WTC11 (cell line): ENCODE data around the gene FGD3. TPM values are rescaled to one million over a fixed set of nuclear protein-coding genes. Genes with fewer than 3 reads are reported as not detected.

Experiments used
- ATAC-seq: fragments of 200-7000 bp; cut with Tn5 transposase; 2 replicates; pipeline ENCODE4 v1.10.0; 2021; ENCODE audit warnings: mild to moderate bottlenecking, moderate library complexity
- CTCF ChIA-PET: fragments of 300-600 bp; sonication (Branson Sonifier 250); formaldehyde crosslinking; loops from one replicate; lab custom pipeline; 2021; ENCODE audit warnings: antibody characterized with exemption; lab: Charles Lee
- POLR2A ChIA-PET: fragments of 350-600 bp; sonication (Branson Sonifier 250); formaldehyde crosslinking; loops from one replicate; lab custom pipeline; 2021; ENCODE audit warnings: antibody characterized with exemption; lab: Charles Lee
- DNase-seq: peaks from one replicate; pipeline ENCODE4 v3.0.0; 2021; ENCODE audit warnings: low spot score
- H3K27ac Mint-ChIP-seq: 2 replicates; pipeline ENCODE4 v1.8.0; 2021; ENCODE audit warnings: mixed read lengths
- H3K27me3 Mint-ChIP-seq: 2 replicates; pipeline ENCODE4 v1.8.0; 2021; ENCODE audit warnings: low read depth, mild to moderate bottlenecking, moderate library complexity, mixed read lengths
- H3K36me3 Mint-ChIP-seq: 2 replicates; pipeline ENCODE4 v1.8.0; 2021; ENCODE audit warnings: mixed read lengths
- H3K4me1 Mint-ChIP-seq: 2 replicates; pipeline ENCODE4 v1.8.0; 2022; ENCODE audit warnings: mixed read lengths
- H3K4me3 Mint-ChIP-seq: 2 replicates; pipeline ENCODE4 v1.8.0; 2021; ENCODE audit warnings: mild to moderate bottlenecking, moderate library complexity, mixed read lengths
- H3K9me3 Mint-ChIP-seq: 2 replicates; pipeline ENCODE4 v1.8.0; 2021; ENCODE audit warnings: mixed read lengths
- ELF4 ChIP-seq: sonication (generic); formaldehyde crosslinking; IDR thresholded peaks from 2 replicates; pipeline ENCODE4 v1.8.1; 2022; ENCODE audit warnings: low read depth, mild to moderate bottlenecking, moderate library complexity, missing genetic modification reagents
- ETV6 ChIP-seq: sonication (generic); formaldehyde crosslinking; IDR thresholded peaks from 2 replicates; pipeline ENCODE4 v1.8.1; 2022; ENCODE audit warnings: mild to moderate bottlenecking, missing genetic modification reagents
- FOXJ3 ChIP-seq: sonication (generic); formaldehyde crosslinking; IDR thresholded peaks from 2 replicates; pipeline ENCODE4 v1.9.0; 2021; ENCODE audit warnings: missing genetic modification reagents, mild to moderate bottlenecking, borderline replicate concordance
- FOXK1 ChIP-seq: sonication (generic); formaldehyde crosslinking; IDR thresholded peaks from 2 replicates; pipeline ENCODE4 v1.8.0; 2022; ENCODE audit warnings: mild to moderate bottlenecking, moderate library complexity, missing genetic modification reagents
- FOXP1 ChIP-seq: sonication (generic); formaldehyde crosslinking; IDR thresholded peaks from 2 replicates; pipeline ENCODE4 v1.8.0; 2022; ENCODE audit warnings: missing genetic modification reagents, mild to moderate bottlenecking, moderate library complexity, borderline replicate concordance
- GRHL2 ChIP-seq: fragments of 250-450 bp; sonication (Bioruptor Pico); IDR thresholded peaks from 2 replicates; pipeline ENCODE4 v1.8.0; 2022; ENCODE audit warnings: mild to moderate bottlenecking, moderate library complexity; ENCODE audit not compliant: insufficient replicate concordance, severe bottlenecking
- GTF2I ChIP-seq: fragments of 250-450 bp; sonication (Bioruptor Pico); conservative IDR thresholded peaks from 2 replicates; pipeline ENCODE4 v1.4.0; 2021; ENCODE audit warnings: mild to moderate bottlenecking
- JUN ChIP-seq: sonication (generic); formaldehyde crosslinking; IDR thresholded peaks from 2 replicates; pipeline ENCODE4 v1.8.0; 2023; ENCODE audit warnings: mild to moderate bottlenecking, missing genetic modification reagents
- MXD4 ChIP-seq: fragments of 250-450 bp; sonication (Bioruptor Pico); IDR thresholded peaks from 2 replicates; pipeline ENCODE4 v1.8.0; 2021; ENCODE audit warnings: mild to moderate bottlenecking, moderate library complexity, borderline replicate concordance
- NFATC4 ChIP-seq: fragments of 250-450 bp; sonication (Bioruptor Pico); IDR thresholded peaks from 2 replicates; pipeline ENCODE4 v1.9.0; 2021; ENCODE audit warnings: mild to moderate bottlenecking
- OVOL2 ChIP-seq: fragments of 250-450 bp; sonication (Bioruptor Pico); IDR thresholded peaks from 2 replicates; pipeline ENCODE4 v1.9.0; 2021; ENCODE audit warnings: mild to moderate bottlenecking, borderline replicate concordance
- RELA ChIP-seq: sonication (generic); formaldehyde crosslinking; IDR thresholded peaks from 2 replicates; pipeline ENCODE4 v1.8.1; 2022; ENCODE audit warnings: missing genetic modification reagents, mild to moderate bottlenecking, borderline replicate concordance
- SOX15 ChIP-seq: fragments of 250-450 bp; sonication (Bioruptor Pico); IDR thresholded peaks from 2 replicates; pipeline ENCODE4 v1.9.0; 2021; ENCODE audit warnings: mild to moderate bottlenecking
- TP53 ChIP-seq: sonication (generic); formaldehyde crosslinking; IDR thresholded peaks from 2 replicates; pipeline ENCODE4 v1.8.1; 2023; ENCODE audit warnings: mild to moderate bottlenecking, missing genetic modification reagents
- ZNF121 ChIP-seq: sonication (generic); formaldehyde crosslinking; IDR thresholded peaks from 2 replicates; pipeline ENCODE4 v1.8.0; 2023; ENCODE audit warnings: missing genetic modification reagents
- ZNF232 ChIP-seq: sonication (generic); formaldehyde crosslinking; IDR thresholded peaks from 2 replicates; pipeline ENCODE4 v1.8.0; 2022; ENCODE audit warnings: mild to moderate bottlenecking, missing genetic modification reagents
- ZNF396 ChIP-seq: fragments of 250-450 bp; sonication (Bioruptor Pico); IDR thresholded peaks from 2 replicates; pipeline ENCODE4 v1.8.0; 2021; ENCODE audit warnings: mild to moderate bottlenecking, moderate library complexity, borderline replicate concordance
- ZNF416 ChIP-seq: fragments of 250-450 bp; sonication (Bioruptor Pico); IDR thresholded peaks from 2 replicates; pipeline ENCODE4 v1.9.0; 2021; ENCODE audit warnings: mild to moderate bottlenecking, inconsistent platforms
- ZNF423 ChIP-seq: fragments of 250-450 bp; sonication (Bioruptor Pico); IDR thresholded peaks from 2 replicates; pipeline ENCODE4 v2.1.2; 2022; ENCODE audit warnings: mild to moderate bottlenecking, moderate library complexity
- ZNF671 ChIP-seq: fragments of 250-450 bp; sonication (Bioruptor Pico); IDR thresholded peaks from 2 replicates; pipeline ENCODE4 v1.8.0; 2021; ENCODE audit warnings: mild to moderate bottlenecking
- total RNA-seq: library from RNA; stranded (reverse); gene quantifications from 3 replicates; pipeline ENCODE4 v1.2.3, GENCODE V29; 2021
- TF ChIP-seq, protein P1 (sequence below): sonication (generic); formaldehyde crosslinking; IDR thresholded peaks from 2 replicates; pipeline ENCODE4 v1.8.0; 2022; ENCODE audit warnings: mild to moderate bottlenecking, missing genetic modification reagents
- TF ChIP-seq, protein P2 (sequence below): sonication (generic); formaldehyde crosslinking; IDR thresholded peaks from 2 replicates; pipeline ENCODE4 v1.8.1; 2022; ENCODE audit warnings: low read depth, missing genetic modification reagents, borderline replicate concordance
- TF ChIP-seq, protein P3 (sequence below): sonication (generic); formaldehyde crosslinking; IDR thresholded peaks from 2 replicates; pipeline ENCODE4 v1.8.1; 2022; ENCODE audit warnings: low read depth, mild to moderate bottlenecking, moderate library complexity, missing genetic modification reagents, borderline replicate concordance
- TF ChIP-seq, protein P4 (sequence below): sonication (generic); formaldehyde crosslinking; IDR thresholded peaks from 2 replicates; pipeline ENCODE4 v1.8.1; 2023; ENCODE audit warnings: mild to moderate bottlenecking, missing genetic modification reagents
- TF ChIP-seq, protein P5 (sequence below): sonication (generic); formaldehyde crosslinking; IDR thresholded peaks from 2 replicates; pipeline ENCODE4 v1.8.0; 2022; ENCODE audit warnings: mild to moderate bottlenecking, missing genetic modification reagents
- TF ChIP-seq, protein P6 (sequence below): sonication (generic); formaldehyde crosslinking; IDR thresholded peaks from 2 replicates; pipeline ENCODE4 v1.8.1; 2022; ENCODE audit warnings: mild to moderate bottlenecking, moderate library complexity, missing genetic modification reagents
- TF ChIP-seq, protein P7 (sequence below): fragments of 250-450 bp; sonication (Bioruptor Pico); IDR thresholded peaks from 2 replicates; pipeline ENCODE4 v2.1.2; 2022; ENCODE audit warnings: mild to moderate bottlenecking, moderate library complexity
- TF ChIP-seq, protein P8 (sequence below): sonication (generic); formaldehyde crosslinking; IDR thresholded peaks from 2 replicates; pipeline ENCODE4 v1.8.1; 2022; ENCODE audit warnings: missing genetic modification reagents, borderline replicate concordance

Gene FGD3
- total RNA-seq, 1 experiment from 2014 or later, result 1.9 TPM

DNA sequence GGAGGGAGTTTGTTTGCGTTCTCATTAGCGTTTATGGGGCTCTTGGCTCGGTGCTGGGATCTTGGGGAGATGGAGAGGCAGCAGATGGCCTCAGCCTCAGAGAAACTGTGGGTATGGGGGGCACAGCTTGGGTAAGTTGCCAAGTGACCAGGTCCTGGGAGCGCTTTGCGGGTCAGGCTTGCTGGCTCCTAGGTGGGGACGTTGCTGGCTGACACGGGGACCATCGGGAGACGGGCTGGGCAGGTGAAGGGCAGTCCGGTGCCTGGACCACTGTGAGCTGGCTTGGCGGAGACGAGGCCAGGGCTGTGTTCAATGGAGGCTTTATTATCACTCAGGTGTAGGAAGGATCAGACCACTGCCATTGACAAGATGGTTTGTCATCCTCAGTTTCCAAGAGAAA is 30.0 kb downstream of the FGD3 start:
- TF ChIP-seq NFATC4 (no peak), ZNF396 (CRISPR knock-in tag) (no peak), ZNF671 (CRISPR knock-in tag) (no peak), FOXK1 (CRISPR knock-in tag) (no peak), ETV6 (no peak), ZNF232 (CRISPR knock-in tag) (no peak), SOX15 (CRISPR knock-in tag) (no peak), TP53 (CRISPR knock-in tag) (no peak)
- TF ChIP-seq, protein P1, sequence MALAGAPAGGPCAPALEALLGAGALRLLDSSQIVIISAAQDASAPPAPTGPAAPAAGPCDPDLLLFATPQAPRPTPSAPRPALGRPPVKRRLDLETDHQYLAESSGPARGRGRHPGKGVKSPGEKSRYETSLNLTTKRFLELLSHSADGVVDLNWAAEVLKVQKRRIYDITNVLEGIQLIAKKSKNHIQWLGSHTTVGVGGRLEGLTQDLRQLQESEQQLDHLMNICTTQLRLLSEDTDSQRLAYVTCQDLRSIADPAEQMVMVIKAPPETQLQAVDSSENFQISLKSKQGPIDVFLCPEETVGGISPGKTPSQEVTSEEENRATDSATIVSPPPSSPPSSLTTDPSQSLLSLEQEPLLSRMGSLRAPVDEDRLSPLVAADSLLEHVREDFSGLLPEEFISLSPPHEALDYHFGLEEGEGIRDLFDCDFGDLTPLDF (CRISPR knock-in tag), result no peak
- TF ChIP-seq, protein P2, sequence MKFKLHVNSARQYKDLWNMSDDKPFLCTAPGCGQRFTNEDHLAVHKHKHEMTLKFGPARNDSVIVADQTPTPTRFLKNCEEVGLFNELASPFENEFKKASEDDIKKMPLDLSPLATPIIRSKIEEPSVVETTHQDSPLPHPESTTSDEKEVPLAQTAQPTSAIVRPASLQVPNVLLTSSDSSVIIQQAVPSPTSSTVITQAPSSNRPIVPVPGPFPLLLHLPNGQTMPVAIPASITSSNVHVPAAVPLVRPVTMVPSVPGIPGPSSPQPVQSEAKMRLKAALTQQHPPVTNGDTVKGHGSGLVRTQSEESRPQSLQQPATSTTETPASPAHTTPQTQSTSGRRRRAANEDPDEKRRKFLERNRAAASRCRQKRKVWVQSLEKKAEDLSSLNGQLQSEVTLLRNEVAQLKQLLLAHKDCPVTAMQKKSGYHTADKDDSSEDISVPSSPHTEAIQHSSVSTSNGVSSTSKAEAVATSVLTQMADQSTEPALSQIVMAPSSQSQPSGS (CRISPR knock-in tag), result no peak
- TF ChIP-seq, all 79 proteins: peak for 0
- CTCF ChIA-PET, result no interaction called here
- H3K9me3 Mint-ChIP-seq, result peaks cover 27% of the 10 kb centered on the region
- H3K27me3 Mint-ChIP-seq, result no peaks in the 10 kb centered on the region
- no peak overlapping the region for H3K27ac Mint-ChIP-seq
- no peak overlapping the region for H3K4me3 Mint-ChIP-seq
- H3K36me3 Mint-ChIP-seq, result peaks cover 20% of the 10 kb centered on the region
- ATAC-seq (no peak), DNase-seq (no peak)
- POLR2A ChIA-PET, result no interaction called here
- peaks cover 48% of the 10 kb centered on the region for H3K4me1 Mint-ChIP-seq

DNA sequence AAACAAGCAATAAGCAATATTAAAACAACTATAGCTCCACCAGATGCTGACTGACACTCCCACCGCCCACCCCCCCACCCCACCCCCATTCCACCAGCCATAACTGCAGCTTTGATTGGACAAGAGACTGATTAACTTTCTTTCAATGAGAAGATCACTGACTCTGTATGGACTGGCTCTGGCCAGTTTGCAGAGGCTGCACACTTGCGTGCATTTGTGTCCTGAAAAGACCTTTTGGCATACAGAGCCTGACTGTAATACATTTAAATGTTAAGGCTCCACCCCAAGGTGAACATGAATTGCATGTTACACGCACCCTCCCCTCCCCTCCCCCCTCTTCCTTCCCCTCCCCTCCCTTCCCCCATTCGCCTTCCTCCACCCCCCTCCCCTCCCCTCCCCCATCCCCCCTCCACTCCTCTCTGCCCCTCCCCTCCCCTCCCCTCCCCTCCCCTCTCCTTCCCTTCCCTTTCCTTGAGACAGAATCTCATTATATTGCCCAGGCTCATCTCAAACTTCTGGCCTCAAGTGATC is 31.1 kb downstream of the FGD3 start:
- ATAC-seq, result no peak
- CTCF ChIA-PET, result interaction anchor here (0.6 to 1.2 kb wide), 3 partner anchors 8 to 327 kb away, joined by 3 read pairs; no protein-coding TSS in a partner anchor

More for the DNA sequence above, 31.1 kb downstream of the FGD3 start:
- Mint-ChIP-seq H3K27me3 (no peaks in the 10 kb centered on the region), H3K36me3 (peaks cover 31% of the 10 kb centered on the region), H3K9me3 (peaks cover 31% of the 10 kb centered on the region), H3K4me3 (no peak overlapping the region), H3K27ac (no peak overlapping the region), H3K4me1 (peaks cover 40% of the 10 kb centered on the region)
- TF ChIP-seq ZNF423, result no peak
- TF ChIP-seq, protein P3, sequence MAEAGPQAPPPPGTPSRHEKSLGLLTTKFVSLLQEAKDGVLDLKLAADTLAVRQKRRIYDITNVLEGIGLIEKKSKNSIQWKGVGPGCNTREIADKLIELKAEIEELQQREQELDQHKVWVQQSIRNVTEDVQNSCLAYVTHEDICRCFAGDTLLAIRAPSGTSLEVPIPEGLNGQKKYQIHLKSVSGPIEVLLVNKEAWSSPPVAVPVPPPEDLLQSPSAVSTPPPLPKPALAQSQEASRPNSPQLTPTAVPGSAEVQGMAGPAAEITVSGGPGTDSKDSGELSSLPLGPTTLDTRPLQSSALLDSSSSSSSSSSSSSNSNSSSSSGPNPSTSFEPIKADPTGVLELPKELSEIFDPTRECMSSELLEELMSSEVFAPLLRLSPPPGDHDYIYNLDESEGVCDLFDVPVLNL (CRISPR knock-in tag), result no peak
- TF ChIP-seq ELF4 (CRISPR knock-in tag), result no peak
- TF ChIP-seq, protein P4, sequence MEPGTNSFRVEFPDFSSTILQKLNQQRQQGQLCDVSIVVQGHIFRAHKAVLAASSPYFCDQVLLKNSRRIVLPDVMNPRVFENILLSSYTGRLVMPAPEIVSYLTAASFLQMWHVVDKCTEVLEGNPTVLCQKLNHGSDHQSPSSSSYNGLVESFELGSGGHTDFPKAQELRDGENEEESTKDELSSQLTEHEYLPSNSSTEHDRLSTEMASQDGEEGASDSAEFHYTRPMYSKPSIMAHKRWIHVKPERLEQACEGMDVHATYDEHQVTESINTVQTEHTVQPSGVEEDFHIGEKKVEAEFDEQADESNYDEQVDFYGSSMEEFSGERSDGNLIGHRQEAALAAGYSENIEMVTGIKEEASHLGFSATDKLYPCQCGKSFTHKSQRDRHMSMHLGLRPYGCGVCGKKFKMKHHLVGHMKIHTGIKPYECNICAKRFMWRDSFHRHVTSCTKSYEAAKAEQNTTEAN (CRISPR knock-in tag), result no peak
- TF ChIP-seq, protein P5, sequence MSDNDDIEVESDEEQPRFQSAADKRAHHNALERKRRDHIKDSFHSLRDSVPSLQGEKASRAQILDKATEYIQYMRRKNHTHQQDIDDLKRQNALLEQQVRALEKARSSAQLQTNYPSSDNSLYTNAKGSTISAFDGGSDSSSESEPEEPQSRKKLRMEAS, result no peak
- TF ChIP-seq FOXJ3 (CRISPR knock-in tag), result no peak
- no peak for TF ChIP-seq GTF2I (CRISPR knock-in tag)
- TF ChIP-seq GRHL2 (CRISPR knock-in tag), result no peak
- TF ChIP-seq JUN (CRISPR knock-in tag), result no peak
- no peak for TF ChIP-seq OVOL2 (CRISPR knock-in tag)
- TF ChIP-seq, protein P6, sequence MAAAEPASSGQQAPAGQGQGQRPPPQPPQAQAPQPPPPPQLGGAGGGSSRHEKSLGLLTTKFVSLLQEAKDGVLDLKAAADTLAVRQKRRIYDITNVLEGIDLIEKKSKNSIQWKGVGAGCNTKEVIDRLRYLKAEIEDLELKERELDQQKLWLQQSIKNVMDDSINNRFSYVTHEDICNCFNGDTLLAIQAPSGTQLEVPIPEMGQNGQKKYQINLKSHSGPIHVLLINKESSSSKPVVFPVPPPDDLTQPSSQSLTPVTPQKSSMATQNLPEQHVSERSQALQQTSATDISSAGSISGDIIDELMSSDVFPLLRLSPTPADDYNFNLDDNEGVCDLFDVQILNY (CRISPR knock-in tag), result no peak
- TF ChIP-seq, protein P7, sequence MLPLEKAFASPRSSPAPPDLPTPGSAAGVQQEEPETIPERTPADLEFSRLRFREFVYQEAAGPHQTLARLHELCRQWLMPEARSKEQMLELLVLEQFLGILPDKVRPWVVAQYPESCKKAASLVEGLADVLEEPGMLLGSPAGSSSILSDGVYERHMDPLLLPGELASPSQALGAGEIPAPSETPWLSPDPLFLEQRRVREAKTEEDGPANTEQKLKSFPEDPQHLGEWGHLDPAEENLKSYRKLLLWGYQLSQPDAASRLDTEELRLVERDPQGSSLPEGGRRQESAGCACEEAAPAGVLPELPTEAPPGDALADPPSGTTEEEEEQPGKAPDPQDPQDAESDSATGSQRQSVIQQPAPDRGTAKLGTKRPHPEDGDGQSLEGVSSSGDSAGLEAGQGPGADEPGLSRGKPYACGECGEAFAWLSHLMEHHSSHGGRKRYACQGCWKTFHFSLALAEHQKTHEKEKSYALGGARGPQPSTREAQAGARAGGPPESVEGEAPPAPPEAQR (CRISPR knock-in tag), result no peak
- TF ChIP-seq, protein P8, sequence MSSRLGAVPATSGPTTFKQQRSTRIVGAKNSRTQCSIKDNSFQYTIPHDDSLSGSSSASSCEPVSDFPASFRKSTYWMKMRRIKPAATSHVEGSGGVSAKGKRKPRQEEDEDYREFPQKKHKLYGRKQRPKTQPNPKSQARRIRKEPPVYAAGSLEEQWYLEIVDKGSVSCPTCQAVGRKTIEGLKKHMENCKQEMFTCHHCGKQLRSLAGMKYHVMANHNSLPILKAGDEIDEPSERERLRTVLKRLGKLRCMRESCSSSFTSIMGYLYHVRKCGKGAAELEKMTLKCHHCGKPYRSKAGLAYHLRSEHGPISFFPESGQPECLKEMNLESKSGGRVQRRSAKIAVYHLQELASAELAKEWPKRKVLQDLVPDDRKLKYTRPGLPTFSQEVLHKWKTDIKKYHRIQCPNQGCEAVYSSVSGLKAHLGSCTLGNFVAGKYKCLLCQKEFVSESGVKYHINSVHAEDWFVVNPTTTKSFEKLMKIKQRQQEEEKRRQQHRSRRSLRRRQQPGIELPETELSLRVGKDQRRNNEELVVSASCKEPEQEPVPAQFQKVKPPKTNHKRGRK (CRISPR knock-in tag), result no peak
- no peak for TF ChIP-seq MXD4 (CRISPR knock-in tag)
- TF ChIP-seq ZNF416 (CRISPR knock-in tag), result no peak
- no peak for TF ChIP-seq RELA (CRISPR knock-in tag)
- TF ChIP-seq FOXP1 (CRISPR knock-in tag), result no peak
- TF ChIP-seq ZNF121 (CRISPR knock-in tag), result no peak
- POLR2A ChIA-PET, result no interaction called here
- DNase-seq, result no peak
